HG03378 (cell line): ENCODE results near the gene PVALEF.

Source experiments
- ATAC-seq: cut with Tn5 transposase; IDR thresholded peaks from one replicate; pipeline ENCODE4 v1.9.1; 2021; ENCODE audit warnings: mild to moderate bottlenecking, moderate library complexity; ENCODE audit not compliant: unreplicated experiment

Gene PVALEF

DNA sequence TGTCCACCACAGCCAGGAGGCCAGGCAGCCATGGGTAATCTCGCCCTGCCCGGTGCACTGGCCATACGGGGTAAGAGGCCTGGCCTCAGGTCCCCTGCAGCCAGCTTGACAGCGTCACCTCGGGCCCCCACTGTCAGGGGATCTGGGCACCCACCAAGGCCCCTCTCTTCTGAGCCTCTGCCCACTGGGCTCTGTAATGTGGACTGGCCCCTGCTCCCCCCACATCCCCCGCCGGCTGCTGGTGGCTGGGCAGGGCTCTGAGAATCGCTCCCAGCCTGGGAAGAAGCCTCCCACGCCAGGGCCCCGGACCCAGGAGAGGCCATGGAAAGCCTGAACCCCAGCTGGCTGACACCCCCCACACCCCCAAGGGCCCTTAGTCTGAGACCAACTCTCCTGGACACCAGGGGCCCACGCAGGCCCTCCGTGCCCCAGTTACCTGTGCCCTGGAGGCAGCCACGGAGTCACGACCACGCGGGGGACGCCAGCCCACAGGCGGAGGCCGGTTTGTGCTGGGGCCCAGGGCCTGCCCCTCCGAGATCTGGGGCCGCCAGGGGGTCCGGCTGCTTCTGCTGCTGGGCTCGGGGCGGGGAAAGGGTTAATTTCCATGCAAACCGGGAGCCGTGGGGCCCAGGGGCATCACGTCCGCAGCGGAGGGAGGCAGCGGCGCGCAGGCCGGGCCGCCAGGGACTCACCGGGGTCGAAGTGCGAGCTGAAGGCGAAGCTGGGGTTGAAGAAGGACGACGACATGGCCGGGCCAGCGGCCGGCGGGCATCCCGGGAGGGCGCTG, at the start of gene PVALEF:
PVALEF (plus strand) TSS at position 262 of the 787 bp plus-strand sequence. CDS start 15,720 bp downstream, outside the sequence.
- no peak for ATAC-seq

DNA sequence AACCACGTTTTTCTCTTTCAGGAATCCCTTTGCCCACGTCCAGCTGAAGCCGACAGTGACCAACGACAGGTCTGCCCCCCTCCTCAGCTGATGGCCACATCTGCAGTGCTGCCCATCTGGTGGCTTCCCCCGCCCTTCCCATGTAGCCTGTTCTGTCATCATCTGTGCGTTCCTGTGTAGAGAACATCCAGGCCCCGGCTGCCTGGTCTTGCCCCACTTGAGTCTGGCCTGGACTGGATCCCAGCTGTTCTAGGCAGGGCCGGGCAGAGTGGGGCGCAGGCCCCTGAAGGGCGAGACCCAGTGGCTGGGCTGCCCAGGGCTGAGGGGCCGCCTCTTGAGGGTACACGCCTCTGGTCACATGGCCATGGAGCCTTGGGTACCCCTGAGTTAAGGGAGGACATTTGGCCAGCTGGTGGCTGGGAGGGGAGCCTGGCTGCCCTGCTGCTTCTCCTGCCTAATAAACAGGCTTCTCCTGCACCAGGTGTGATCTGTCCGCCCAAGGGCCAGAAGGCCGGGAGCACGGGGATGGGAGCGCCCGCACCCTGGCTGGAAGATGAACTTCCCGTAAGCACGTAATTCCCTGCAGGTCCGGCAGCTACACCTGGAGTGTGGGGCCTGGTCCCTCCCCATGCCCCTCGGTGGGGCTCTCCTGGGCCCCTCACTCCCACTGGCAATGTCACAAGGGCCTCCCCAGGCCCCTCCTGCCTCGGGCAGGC, 49.4 kb upstream of the PVALEF start:
- no peak for ATAC-seq

DNA sequence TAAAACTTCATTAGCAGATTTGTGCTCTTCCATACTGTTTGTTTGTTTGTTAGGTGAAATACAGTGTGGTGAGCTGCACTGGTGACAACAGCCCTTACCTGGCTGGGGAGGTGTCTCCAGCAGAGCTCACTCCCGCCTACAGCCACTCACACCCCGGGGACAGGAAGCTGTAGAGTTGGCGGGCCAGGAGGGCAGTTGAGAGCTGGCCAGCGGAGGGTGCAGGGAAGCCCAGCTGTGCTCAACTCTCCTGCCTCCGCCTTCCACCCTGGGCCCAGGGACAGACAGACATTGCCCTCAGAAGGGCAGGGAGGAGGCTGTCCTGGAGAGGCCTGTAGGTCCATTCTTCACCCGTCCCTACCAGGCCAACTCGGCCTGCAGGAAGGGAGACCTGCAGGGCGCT, 48.6 kb upstream of the PVALEF start:
- no peak for ATAC-seq

DNA sequence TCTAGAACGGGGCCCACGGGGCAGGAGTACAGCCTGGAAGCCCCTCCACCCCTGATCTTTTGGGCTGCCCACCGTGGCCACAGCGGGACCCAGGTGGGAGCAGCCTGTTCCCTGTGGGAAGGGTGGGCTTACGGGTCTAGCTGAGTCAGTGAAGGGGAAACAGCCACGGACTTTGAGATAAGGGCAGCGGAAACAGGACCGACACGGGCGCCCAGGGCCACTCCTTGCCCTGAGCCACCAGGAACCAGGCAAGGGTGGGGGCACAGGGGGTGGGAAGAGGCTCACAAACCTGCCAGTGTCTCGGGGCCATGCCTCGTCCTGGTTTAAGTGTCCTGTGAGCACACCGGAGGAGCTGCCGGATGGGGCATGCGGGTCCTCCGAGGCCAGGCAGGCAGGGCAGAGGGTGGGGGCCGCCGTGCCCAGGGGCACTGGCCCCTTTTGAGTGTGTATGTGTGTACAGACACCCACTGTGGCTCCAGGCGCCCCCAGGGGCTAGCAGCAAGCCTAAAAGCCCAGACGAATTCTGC, 47.6 kb upstream of the PVALEF start:
- no peak for ATAC-seq

DNA sequence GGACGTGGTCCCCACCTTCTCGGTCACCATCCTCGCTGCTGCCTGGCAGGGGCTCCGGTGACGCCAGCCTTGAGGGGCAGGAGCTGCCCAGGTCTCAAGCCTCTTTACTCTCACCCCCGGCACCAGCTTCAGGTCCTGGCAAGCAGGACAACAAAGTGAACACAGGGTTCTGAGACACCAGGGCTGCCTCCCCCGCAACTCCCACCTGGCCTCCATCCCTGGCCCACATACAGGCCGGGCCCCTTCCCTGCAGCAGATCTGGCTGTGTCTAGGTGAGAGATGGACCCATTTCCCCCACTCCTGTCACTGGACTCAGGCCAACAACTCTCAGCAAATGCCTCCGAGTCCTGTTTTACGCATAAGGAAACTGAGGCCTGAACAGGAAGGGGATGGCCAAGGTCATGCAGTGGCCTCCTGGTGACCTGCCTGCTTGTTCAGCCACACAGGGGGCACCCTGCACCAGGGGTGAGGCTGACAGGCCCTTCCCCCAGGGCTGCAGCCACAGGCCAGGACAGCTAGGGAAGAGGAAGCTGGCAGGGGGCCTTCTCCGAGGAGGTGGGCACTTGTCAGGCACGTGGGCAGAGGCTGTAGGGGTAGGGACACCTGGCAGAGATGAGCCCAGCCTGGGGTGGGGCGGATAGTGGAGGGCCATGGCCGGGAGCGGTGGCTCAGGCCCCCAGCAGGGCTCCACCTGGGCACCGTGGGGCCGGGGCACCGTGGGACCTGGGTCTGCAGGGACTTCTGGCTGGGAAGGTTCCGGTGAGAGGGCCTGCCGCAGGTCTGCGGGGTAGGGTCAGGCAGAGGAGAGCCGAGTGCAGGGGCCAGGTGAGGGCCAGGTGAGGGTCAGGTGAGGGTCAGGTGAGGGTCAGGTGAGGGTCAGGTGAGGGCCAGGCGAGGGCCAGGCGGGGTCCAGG, 46.7 kb upstream of the PVALEF start:
- no peak for ATAC-seq

GRCh38 chr17:81119223-81120148, 45.8 kb upstream of the PVALEF start:
- ATAC-seq = no peak

GRCh38 chr17:81120149-81120484, 45.2 kb upstream of the PVALEF start:
- no peak for ATAC-seq

- ATAC-seq = no peak
These were observed 44.3 kb upstream of the PVALEF start for GRCh38 chr17:81120695-81121621.

DNA sequence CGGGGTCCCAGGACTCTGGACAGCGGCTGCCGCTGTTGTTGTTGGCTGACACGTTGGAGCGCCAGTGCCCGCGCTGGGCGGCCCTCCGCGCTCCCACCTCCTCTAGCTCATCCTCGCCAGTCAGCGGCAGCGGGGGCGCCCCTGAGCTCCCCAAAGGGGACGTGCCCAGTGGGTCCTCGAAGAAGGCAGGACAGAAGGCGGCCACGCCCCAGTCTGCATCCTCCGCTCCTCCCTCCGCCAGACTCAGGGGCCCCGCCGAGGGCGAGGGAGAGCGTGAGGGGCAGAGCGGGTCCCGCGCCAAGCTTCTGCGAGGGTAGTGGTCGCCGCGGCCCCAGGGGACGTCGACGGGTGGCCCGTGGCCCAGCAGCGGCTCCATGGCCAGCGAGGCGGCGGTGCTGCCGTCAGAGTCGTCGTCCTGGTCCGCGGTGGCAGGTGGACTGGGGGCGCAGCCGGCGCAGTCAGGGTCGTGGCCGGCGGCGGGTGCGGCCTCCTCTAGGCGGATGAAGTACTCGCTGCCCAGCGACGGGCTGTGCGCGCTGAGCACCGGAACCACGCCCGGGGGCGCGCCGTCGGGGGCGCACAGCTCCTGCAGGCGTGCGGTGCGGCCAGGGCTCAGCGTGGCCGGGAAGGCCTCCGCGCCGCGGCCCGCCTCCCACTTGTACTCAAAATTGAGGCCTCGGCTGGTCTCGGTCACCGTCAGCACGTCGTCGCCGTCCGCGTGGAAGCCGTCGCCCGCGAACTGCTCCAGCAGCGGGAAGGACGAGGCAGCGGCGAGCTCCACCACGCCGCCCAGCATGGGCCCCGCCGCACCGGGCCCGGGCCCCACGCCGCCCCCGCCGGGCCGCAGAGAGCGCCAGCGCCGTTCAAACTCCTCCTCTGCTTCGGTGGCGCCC, 43.2 kb upstream of the PVALEF start:
- no peak for ATAC-seq

DNA sequence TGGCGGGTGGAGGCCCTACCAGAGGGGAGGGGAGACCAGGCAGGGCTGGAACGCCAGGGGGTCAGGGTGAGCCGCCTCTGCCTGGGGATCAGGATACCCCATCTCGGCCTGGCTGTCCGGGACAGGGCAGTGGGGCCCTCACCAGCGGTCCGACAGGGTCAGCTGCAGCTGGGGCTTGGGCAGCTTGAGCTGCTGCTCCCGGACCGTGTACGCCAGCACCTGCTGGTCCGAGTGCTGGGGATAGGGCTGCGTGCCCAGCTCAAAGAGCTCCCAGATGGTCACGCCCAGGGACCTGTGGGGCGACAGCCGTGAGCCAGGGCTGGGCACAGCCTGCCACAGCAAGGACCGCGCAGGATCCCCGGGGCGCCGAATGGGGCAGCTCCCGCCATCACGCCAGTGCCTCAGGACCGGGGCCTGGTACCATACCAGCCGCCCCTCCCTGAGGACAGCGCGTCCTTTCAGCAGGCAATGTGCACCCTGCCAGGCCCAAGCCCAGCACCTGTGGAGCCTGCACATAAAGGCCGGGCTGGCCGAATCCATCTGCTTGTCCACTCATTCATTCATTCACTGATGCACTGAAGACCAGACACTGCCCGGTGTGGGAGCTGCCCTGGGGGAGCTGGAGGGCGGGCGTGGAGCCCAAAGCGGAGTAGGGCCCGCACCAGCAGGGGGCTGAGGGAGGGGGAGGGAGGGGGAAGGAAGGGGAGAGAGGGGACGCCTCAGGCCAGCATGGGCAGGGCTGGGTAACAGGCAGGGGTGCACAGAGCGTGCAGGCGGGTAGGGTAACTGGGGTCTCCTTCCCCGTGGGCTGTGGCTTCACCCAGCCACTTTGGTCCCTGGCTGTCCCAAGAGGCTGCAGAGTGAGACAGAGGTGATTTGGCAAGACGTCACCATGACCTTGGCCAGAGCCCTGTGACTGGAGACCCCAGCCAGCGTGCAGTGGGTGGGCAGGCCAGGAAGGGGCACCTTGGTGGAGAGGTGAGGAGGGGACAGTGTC, 42.0 kb upstream of the PVALEF start:
- no peak for ATAC-seq

- ATAC-seq = no peak
These were observed 40.9 kb upstream of the PVALEF start for GRCh38 chr17:81124377-81124776.

GRCh38 chr17:81125573-81126081, 39.7 kb upstream of the PVALEF start:
- no peak for ATAC-seq

- no peak for ATAC-seq
These were observed 38.8 kb upstream of the PVALEF start for GRCh38 chr17:81126281-81127132.

GRCh38 chr17:81127133-81127455, 38.2 kb upstream of the PVALEF start:
- no peak for ATAC-seq

DNA sequence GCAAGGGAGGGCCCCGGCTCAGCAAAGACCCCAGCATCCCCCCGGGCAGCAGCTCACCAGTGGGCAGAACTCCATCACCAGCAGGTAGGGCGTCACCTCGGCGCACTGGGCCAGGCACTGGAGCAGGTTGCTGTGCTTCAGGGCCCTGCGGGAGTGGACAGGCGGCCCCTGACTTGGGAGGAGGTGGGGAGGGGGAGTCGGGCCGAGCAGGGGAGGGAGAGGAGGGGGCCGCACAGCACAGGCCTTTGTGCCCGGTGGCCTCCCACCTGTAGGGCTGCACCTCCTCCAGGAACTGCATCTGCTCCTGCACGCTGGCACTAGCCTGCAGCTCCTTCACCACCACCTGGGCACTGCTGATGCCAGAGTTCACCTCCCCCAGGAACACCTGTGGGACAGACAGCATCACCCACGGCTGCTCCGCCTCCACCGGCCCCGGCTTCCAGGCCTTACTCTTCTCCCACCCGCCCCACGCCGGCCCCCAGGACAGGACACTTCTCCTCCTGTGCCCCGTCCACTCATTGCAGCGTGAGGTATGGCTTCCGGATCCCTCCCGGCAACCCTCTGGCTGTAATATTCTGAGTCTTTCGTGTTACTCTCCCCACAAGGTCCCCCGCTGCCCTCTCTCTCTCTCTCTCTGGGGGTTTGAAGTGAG, 37.7 kb upstream of the PVALEF start:
- ATAC-seq = no peak
